Measurements from ENCODE around the gene PLCG2. TPM values are rescaled to one million over a fixed set of nuclear protein-coding genes. Genes with fewer than 3 reads are reported as not detected.
A peak's percentile ranks its signal among the peaks of the same experiment; 100 is the strongest.

PLCG2 gene
- total RNA-seq, 2 experiments from 2014 or later = 196 to 485 TPM

- Histone ChIP-seq H3K4me3 (ENCODE audit: low read depth, low read length, poor library complexity, severe bottlenecking) (peak overlapping the region; percentile 76), H3K36me3 (ENCODE audit: insufficient read depth, low read length) (peaks cover 77% of the 10 kb centered on the region), H3K4me2 (ENCODE audit: low read length) (peak overlapping the region; percentile 92), H3K27ac (ENCODE audit: low read depth, low read length, poor library complexity, severe bottlenecking) (peak overlapping the region; percentile 92), H3K4me1 (ENCODE audit: insufficient read depth, low read length, poor library complexity, severe bottlenecking) (peaks cover 86% of the 10 kb centered on the region), H4K20me1 (ENCODE audit: insufficient read depth, low read length) (peaks cover 50% of the 10 kb centered on the region), H2AFZ (ENCODE audit: low read length) (no peak overlapping the region), H3K9me3 (ENCODE audit: low read length) (no peaks in the 10 kb centered on the region), H3K9me2 (ENCODE audit: insufficient read depth, low read length) (no peaks in the 10 kb centered on the region), H3K79me2 (ENCODE audit: insufficient read depth, low read depth, low read length) (peaks cover 100% of the 10 kb centered on the region)
- ChIA-PET CTCF (ENCODE audit: unreplicated experiment) (interaction anchor here (1.5 kb wide), 1 partner anchor 12 kb away, joined by 4 read pairs; no protein-coding TSS in a partner anchor), POLR2A (interaction anchor here (0.6 to 10.1 kb wide), 16 partner anchors 9 to 70 kb away, joined by 3 to 57 read pairs (median 4); no protein-coding TSS in a partner anchor)
- DNase-seq (ENCODE audit: low spot score) = peak; percentile 50
- BruUV-seq (replicated peaks) = no TSS peak
- intact Hi-C loops (cut with micrococcal nuclease; ENCODE audit: unreplicated experiment) = loop anchor here (1.0 kb wide), 1 partner anchor 11 kb away; no protein-coding TSS in a partner anchor
- TF ChIP-seq CTCF (conservative IDR thresholded peaks at IDR 0.05; ENCODE audit: low read length) = no peak
Observed at GRCh38 chr16:81786321-81786720, 7.2 kb downstream of the PLCG2 start.

GRCh38 chr16:81786868-81787267 is 7.8 kb downstream of the PLCG2 start:
- Histone ChIP-seq H2AFZ (ENCODE audit: low read length) (no peak overlapping the region), H3K79me2 (ENCODE audit: insufficient read depth, low read depth, low read length) (peaks cover 100% of the 10 kb centered on the region), H3K4me2 (ENCODE audit: low read length) (peak overlapping the region; percentile 92), H3K4me3 (ENCODE audit: low read depth, low read length, poor library complexity, severe bottlenecking) (peak overlapping the region; percentile 76), H4K20me1 (ENCODE audit: insufficient read depth, low read length) (peaks cover 50% of the 10 kb centered on the region), H3K9me2 (ENCODE audit: insufficient read depth, low read length) (no peaks in the 10 kb centered on the region), H3K36me3 (ENCODE audit: insufficient read depth, low read length) (peaks cover 81% of the 10 kb centered on the region), H3K9me3 (ENCODE audit: low read length) (no peaks in the 10 kb centered on the region), H3K4me1 (ENCODE audit: insufficient read depth, low read length, poor library complexity, severe bottlenecking) (peaks cover 86% of the 10 kb centered on the region), H3K27ac (ENCODE audit: low read depth, low read length, poor library complexity, severe bottlenecking) (peak overlapping the region; percentile 92)
- DNase-seq (ENCODE audit: low spot score) = no peak
- ChIA-PET POLR2A (interaction anchor here (0.6 to 10.1 kb wide), 13 partner anchors 9 to 69 kb away, joined by 3 to 57 read pairs (median 4); no protein-coding TSS in a partner anchor), CTCF (ENCODE audit: unreplicated experiment) (interaction anchor here (1.5 kb wide), 1 partner anchor 13 kb away, joined by 4 read pairs; no protein-coding TSS in a partner anchor)
- intact Hi-C loops (cut with micrococcal nuclease; ENCODE audit: unreplicated experiment) = loop anchor here (1.0 kb wide), 1 partner anchor 10 kb away; no protein-coding TSS in a partner anchor
- no TSS peak for BruUV-seq (replicated peaks)
- TF ChIP-seq CTCF (conservative IDR thresholded peaks at IDR 0.05; ENCODE audit: low read length) (no peak), EZH2phosphoT487 (IDR thresholded peaks at IDR 0.05; ENCODE audit: borderline replicate concordance, low read depth, low read length) (no peak)

- peak overlapping the region; percentile 17 for H3K27ac ChIP-seq (ENCODE audit: low read depth, low read length, poor library complexity, severe bottlenecking)
- BruUV-seq (replicated peaks) = no TSS peak
Observed at GRCh38 chr16:81787659-81788058, 8.6 kb downstream of the PLCG2 start.

More at GRCh38 chr16:81787659-81788058, 8.6 kb downstream of the PLCG2 start:
- H4K20me1 ChIP-seq (ENCODE audit: insufficient read depth, low read length) = peaks cover 52% of the 10 kb centered on the region
- no peak for DNase-seq (ENCODE audit: low spot score)
- ChIA-PET POLR2A (interaction anchor here (0.6 to 1.6 kb wide), 2 partner anchors 11 to 41 kb away, joined by 5 read pairs; no protein-coding TSS in a partner anchor), CTCF (ENCODE audit: unreplicated experiment) (no interaction called here)
- peaks cover 82% of the 10 kb centered on the region for H3K36me3 ChIP-seq (ENCODE audit: insufficient read depth, low read length)
- peak overlapping the region; percentile 92 for H3K4me2 ChIP-seq (ENCODE audit: low read length)
- peaks cover 86% of the 10 kb centered on the region for H3K4me1 ChIP-seq (ENCODE audit: insufficient read depth, low read length, poor library complexity, severe bottlenecking)
- intact Hi-C loops (cut with micrococcal nuclease; ENCODE audit: unreplicated experiment) = no loop called here
- H3K9me2 ChIP-seq (ENCODE audit: insufficient read depth, low read length) = no peaks in the 10 kb centered on the region
- H3K4me3 ChIP-seq (ENCODE audit: low read depth, low read length, poor library complexity, severe bottlenecking) = peak overlapping the region; percentile 76
- H3K79me2 ChIP-seq (ENCODE audit: insufficient read depth, low read depth, low read length) = peaks cover 100% of the 10 kb centered on the region
- TF ChIP-seq EZH2phosphoT487 (IDR thresholded peaks at IDR 0.05; ENCODE audit: borderline replicate concordance, low read depth, low read length) (no peak), CTCF (conservative IDR thresholded peaks at IDR 0.05; ENCODE audit: low read length) (no peak)
- no peaks in the 10 kb centered on the region for H3K9me3 ChIP-seq (ENCODE audit: low read length)
- H2AFZ ChIP-seq (ENCODE audit: low read length) = no peak overlapping the region

All from OCI-LY7 (cell line).